Measurements from ENCODE around the gene SCART1.
"Not testable (repeated sequence)": the region's sequence is repeated elsewhere in the genome, so short reads cannot be mapped to it uniquely, and the experiment has no call there.

Gene SCART1

DNA sequence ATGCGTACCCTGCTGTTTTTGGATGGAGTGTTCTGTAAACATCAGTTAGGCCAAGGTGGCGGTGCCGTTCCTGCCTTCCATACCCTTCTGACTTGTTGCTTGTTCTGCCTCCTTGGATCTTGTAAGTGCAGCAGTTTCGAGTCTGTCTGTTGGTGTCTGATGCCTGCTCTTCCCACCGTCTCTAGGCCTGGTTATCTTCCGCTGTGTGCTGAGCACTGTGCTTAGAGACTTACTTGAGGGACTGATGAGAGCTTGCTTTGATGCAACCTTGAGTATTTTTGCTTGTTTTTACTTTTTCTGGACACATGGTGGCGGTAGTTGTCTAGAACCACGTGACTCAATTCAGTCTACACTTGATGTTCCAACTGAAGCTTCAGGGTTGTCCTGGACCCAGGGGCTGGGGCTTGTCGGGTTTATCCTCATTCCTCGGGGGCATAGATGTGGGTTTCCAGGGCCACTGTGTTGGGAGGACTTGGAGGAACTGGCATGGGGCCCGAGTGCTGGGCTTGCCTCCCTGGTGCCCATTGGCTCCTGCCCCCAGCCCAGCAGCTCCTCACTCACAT lies 15.0 kb upstream of the SCART1 start:
- H3K9me3 Mint-ChIP-seq = peaks cover 76% of the 10 kb centered on the region
- no peak for DNase-seq
- no peaks in the 10 kb centered on the region for H3K4me1 Mint-ChIP-seq
- no peak overlapping the region for H3K4me3 Mint-ChIP-seq
- TF ChIP-seq, protein P1, sequence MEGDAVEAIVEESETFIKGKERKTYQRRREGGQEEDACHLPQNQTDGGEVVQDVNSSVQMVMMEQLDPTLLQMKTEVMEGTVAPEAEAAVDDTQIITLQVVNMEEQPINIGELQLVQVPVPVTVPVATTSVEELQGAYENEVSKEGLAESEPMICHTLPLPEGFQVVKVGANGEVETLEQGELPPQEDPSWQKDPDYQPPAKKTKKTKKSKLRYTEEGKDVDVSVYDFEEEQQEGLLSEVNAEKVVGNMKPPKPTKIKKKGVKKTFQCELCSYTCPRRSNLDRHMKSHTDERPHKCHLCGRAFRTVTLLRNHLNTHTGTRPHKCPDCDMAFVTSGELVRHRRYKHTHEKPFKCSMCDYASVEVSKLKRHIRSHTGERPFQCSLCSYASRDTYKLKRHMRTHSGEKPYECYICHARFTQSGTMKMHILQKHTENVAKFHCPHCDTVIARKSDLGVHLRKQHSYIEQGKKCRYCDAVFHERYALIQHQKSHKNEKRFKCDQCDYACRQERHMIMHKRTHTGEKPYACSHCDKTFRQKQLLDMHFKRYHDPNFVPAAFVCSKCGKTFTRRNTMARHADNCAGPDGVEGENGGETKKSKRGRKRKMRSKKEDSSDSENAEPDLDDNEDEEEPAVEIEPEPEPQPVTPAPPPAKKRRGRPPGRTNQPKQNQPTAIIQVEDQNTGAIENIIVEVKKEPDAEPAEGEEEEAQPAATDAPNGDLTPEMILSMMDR (IDR thresholded peaks at IDR 0.05) = no peak
- no peaks in the 10 kb centered on the region for H3K27me3 Mint-ChIP-seq (ENCODE audit: low read depth, poor library complexity)
- H3K36me3 Mint-ChIP-seq (ENCODE audit: low read depth) = peaks cover 15% of the 10 kb centered on the region
- H3K27ac Mint-ChIP-seq = no peak overlapping the region

DNA sequence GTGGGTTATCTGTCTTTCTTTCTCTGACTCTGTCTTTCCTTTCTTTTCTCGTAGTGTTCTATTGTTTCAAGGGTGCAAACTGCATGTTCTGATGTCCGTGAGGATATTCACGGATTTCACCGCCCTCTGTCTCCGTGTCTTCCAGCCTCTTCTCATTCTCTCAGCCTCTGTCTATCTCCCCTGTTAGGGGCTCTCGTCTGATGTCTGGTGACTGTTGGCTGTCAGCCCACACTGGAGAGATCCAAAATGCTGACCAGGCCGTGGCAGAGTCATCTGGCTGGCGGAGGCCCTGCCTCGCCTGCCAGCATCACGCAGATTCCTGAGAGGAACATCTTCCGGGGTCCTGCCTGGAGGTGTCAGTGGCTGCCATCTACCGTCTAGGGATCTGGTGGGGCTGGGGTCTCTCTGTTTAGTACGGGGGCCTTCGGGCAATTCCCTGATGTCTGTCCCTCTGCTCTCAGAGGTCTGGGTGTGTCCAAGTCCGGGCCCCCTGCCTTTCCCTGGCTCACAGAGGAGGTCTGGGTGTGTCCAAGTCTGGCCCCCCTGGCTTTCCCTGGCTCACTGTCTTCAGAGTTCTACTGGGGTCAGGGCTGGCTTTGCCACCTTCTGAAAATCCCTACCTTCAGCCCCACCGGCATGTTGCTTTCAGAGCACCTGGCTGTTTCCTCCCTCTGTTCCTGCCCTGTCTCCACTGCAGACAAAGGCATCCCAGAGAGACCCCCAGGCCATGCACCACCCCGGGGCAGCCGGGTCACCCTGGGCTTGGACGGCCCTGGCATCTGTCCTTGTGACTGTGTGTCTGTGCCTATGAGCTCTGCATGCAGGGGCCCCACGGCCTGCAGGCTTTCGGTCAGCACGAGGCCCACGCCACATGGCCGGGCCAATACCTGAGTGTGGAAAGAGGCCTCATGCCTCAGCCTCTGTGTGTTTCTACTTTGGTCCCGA lies 14.0 kb upstream of the SCART1 start:
- TF ChIP-seq, protein P1 (IDR thresholded peaks at IDR 0.05) = no peak
- peaks cover 15% of the 10 kb centered on the region for H3K36me3 Mint-ChIP-seq (ENCODE audit: low read depth)
- H3K9me3 Mint-ChIP-seq = peaks cover 79% of the 10 kb centered on the region
- H3K4me3 Mint-ChIP-seq = no peak overlapping the region
- H3K27ac Mint-ChIP-seq = no peak overlapping the region
- DNase-seq = no peak
- H3K4me1 Mint-ChIP-seq = no peaks in the 10 kb centered on the region
- H3K27me3 Mint-ChIP-seq (ENCODE audit: low read depth, poor library complexity) = no peaks in the 10 kb centered on the region

DNA sequence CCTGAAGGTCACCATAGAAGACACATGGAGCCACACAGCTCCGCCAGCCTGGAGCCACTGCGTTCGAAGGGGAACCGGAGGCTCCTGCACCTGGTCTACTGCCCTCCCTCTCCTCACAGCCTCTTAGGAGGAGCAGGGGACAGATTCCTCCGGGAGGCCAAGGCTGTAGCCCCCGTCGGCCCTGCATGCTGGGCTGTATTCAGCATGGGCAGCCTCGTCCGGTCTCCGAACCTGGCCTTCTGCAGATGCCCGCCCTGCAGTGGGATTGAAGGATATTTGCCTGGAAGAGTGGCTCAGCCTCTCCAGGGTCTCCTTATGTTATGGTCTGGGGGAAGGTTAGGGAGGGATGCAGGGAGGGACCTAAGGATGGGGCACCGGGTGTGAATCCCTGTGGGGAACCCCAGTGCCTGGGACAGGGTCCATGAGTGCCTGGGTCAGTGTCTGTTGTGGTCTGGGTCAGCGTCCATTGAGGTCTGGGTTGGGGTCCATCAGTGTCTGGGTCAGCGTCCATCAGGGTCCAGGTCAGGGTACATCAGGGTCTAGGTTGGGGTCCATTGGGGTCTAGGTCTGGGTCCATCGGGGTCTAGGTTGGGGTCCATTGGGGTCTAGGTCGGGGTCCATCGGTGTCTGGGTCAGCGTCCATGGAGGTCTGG lies 13.0 kb upstream of the SCART1 start:
- TF ChIP-seq, protein P1 (IDR thresholded peaks at IDR 0.05) = no peak
- Mint-ChIP-seq H3K9me3 (peaks cover 84% of the 10 kb centered on the region), H3K4me1 (no peaks in the 10 kb centered on the region)

DNA sequence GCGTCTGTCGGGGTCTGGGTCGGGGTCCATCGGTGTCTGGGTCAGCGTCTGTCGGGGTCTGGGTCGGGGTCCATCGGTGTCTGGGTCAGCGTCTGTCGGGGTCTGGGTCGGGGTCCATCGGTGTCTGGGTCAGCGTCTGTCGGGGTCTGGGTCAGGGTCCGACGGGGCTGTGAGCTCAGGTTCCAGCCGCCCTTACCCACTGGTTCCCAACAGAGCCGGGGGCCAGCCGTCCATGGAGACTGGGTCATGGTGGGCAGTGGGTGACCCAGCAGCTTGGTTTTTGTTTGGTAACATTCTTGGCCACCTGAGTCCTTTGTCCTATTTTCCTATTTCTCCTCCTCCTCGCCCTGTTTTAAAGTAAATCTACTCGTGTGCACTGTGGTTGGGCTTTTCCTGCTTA lies 12.4 kb upstream of the SCART1 start:
- not testable (repeated sequence) for H3K27me3 Mint-ChIP-seq (ENCODE audit: low read depth, poor library complexity); H3K27ac Mint-ChIP-seq; H3K4me1 Mint-ChIP-seq; DNase-seq; H3K4me3 Mint-ChIP-seq
- Mint-ChIP-seq H3K9me3 (peaks cover 84% of the 10 kb centered on the region), H3K36me3 (ENCODE audit: low read depth) (peaks cover 19% of the 10 kb centered on the region)

More for the DNA sequence above, 13.0 kb upstream of the SCART1 start:
- no peak overlapping the region for H3K4me3 Mint-ChIP-seq
- H3K36me3 Mint-ChIP-seq (ENCODE audit: low read depth) = peaks cover 20% of the 10 kb centered on the region
- DNase-seq = no peak
- H3K27me3 Mint-ChIP-seq (ENCODE audit: low read depth, poor library complexity) = no peaks in the 10 kb centered on the region
- no peak overlapping the region for H3K27ac Mint-ChIP-seq

DNA sequence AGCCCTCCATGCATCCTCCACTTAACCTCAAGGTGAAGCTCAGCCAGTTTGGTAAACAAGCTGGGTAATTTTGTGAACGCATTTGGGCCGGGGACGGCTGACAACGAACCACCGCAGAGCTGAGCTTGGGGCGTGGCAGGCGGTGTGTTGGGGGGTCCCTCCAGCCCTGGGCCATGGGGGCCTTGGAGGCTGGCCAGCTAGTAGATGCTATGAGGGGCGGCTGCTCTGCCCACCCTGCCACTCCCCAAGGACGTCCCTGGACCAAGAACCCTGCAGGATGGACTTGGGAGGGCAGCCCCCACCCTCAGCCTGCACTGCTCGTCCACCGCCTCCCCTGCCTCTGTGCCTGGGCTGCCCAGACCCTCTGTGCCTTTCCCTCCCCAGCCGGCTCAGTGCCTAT lies 12.0 kb upstream of the SCART1 start:
- TF ChIP-seq, protein P1 (IDR thresholded peaks at IDR 0.05) = no peak
- H3K9me3 Mint-ChIP-seq = peaks cover 84% of the 10 kb centered on the region
- no peaks in the 10 kb centered on the region for H3K27me3 Mint-ChIP-seq (ENCODE audit: low read depth, poor library complexity)
- no peak overlapping the region for H3K27ac Mint-ChIP-seq
- peaks cover 18% of the 10 kb centered on the region for H3K36me3 Mint-ChIP-seq (ENCODE audit: low read depth)
- no peak overlapping the region for H3K4me3 Mint-ChIP-seq
- no peak for DNase-seq
- no peaks in the 10 kb centered on the region for H3K4me1 Mint-ChIP-seq
